Astrocyte of the spinal cord (primary cell): Measurements from ENCODE around the gene STK32C.

Source experiments
- DNase-seq: peaks from one replicate; pipeline ENCODE4 v3.0.0; 2011; ENCODE audit warnings: low read depth, low spot score
- H3K4me3 ChIP-seq: 2 replicates; pipeline ENCODE4 v1.5.1; 2011; ENCODE audit warnings: low read depth, mild to moderate bottlenecking, low read length, moderate library complexity
- in situ Hi-C: cut with HindIII; loops from 2 replicates; pipeline ENCODE4 v1.10.0; 2017; ENCODE audit warnings: low sequenced_read_pairs
- TF ChIP-seq, protein P1 (sequence below): IDR thresholded peaks from 2 replicates; pipeline ENCODE4 v1.5.1; 2012; ENCODE audit warnings: low read depth, mild to moderate bottlenecking, low read length, inconsistent platforms

The STK32C gene

DNA sequence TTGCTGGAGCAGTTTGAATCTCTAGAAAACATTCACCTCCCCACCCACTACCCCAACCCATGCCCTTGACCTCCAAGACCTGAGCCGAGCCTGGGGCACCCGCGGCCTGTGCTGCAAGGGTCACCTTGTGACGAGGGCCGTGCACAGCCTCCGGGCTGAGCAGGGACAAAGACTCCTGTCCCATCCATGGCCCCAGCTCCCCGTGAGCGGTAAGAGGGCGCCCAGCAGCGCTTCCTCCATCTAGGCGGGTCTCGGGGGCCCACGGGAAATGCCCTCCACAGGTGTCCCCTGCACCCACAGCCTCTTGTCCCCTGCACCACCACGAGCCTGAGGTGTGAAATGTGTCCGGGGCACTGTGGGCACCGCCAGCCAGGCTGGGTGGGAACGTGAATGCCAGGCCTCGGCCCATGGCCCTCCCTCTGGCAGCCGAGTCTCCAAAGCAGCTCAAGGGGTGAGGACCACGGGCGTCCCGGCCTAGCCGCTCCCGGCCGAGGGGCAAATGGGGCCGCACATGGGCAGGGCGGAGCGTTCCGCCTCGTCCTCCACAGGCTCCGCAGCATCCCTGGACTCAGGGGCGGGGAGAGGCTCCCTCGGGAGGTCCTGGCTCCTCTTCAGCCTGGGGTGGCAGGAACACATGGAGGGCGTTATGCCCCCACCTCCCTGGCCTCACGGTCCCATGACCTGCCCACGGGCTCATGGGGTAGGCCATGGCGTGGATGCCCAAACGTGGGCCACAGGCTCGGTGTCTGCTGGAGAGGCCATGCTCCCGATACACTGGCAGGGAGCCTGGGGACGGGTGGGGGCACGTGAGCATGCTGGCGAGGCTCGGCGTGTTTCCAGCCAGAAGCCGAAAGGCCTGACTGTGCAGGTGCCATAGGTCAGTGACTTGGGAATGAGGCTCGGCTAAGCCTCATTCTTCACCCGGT, 100.0 kb downstream of the STK32C start:
- H3K4me3 ChIP-seq: no peak overlapping the region
- in situ Hi-C loops: no loop called here
- TF ChIP-seq, protein P1, sequence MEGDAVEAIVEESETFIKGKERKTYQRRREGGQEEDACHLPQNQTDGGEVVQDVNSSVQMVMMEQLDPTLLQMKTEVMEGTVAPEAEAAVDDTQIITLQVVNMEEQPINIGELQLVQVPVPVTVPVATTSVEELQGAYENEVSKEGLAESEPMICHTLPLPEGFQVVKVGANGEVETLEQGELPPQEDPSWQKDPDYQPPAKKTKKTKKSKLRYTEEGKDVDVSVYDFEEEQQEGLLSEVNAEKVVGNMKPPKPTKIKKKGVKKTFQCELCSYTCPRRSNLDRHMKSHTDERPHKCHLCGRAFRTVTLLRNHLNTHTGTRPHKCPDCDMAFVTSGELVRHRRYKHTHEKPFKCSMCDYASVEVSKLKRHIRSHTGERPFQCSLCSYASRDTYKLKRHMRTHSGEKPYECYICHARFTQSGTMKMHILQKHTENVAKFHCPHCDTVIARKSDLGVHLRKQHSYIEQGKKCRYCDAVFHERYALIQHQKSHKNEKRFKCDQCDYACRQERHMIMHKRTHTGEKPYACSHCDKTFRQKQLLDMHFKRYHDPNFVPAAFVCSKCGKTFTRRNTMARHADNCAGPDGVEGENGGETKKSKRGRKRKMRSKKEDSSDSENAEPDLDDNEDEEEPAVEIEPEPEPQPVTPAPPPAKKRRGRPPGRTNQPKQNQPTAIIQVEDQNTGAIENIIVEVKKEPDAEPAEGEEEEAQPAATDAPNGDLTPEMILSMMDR: no peak
- no peak for DNase-seq

DNA sequence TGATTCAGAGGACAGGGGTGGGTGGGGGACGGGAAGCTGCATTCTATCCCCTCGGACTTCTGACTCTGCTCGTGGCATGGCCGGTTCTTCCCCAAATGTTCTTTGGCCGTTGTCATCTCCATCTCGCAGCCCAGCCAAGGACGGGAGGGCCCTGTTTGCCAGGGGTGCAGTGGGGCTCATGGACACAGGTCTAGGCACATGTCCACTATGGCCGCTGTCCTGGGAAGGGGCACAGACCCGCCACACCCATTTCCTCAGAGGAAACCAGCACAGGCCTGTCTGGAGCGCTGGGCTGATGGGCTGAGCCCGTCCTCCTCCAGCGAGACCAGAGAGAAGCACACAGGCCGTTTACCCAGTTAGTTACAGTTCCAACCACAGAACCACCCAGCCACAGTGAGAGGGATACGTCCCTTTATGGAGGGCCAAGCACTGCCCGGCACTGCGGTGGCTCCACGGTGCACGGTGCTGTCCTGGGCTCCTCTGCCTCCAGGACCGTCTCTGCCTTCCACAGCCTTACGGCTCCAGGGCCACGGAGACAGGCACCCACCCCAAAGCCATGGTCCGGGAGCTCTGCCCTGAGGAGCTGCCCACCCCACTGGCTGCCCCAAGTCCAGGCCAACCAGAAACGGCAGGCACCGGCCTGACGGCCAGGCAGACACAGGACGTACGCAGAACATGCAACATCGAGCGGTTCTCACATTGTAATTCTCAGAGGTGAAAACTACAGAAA, 100.8 kb downstream of the STK32C start:
- in situ Hi-C loops: no loop called here
- no peak overlapping the region for H3K4me3 ChIP-seq
- TF ChIP-seq, protein P1: no peak

DNA sequence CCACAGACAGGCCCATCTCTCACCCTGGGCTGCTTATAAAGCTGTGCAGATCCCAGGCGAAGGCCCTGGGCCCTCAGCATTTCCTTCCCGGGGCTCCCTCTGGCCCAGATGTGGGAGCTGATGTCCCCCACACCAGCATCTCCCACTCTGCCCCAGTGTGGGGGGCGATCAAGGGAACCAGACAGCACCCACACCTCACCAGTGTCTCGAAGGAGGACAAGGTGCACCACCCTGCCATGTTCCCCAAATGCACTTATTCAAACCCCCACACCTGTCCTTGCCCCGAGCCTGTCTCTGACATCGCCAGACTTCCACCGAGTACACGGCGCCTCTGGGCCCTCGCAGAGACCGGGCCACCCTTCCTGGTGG, 101.4 kb downstream of the STK32C start:
- in situ Hi-C loops: no loop called here
- DNase-seq: no peak
- TF ChIP-seq, protein P1: no peak
- no peak overlapping the region for H3K4me3 ChIP-seq

More for the DNA sequence above, 100.8 kb downstream of the STK32C start:
- DNase-seq: no peak

DNA sequence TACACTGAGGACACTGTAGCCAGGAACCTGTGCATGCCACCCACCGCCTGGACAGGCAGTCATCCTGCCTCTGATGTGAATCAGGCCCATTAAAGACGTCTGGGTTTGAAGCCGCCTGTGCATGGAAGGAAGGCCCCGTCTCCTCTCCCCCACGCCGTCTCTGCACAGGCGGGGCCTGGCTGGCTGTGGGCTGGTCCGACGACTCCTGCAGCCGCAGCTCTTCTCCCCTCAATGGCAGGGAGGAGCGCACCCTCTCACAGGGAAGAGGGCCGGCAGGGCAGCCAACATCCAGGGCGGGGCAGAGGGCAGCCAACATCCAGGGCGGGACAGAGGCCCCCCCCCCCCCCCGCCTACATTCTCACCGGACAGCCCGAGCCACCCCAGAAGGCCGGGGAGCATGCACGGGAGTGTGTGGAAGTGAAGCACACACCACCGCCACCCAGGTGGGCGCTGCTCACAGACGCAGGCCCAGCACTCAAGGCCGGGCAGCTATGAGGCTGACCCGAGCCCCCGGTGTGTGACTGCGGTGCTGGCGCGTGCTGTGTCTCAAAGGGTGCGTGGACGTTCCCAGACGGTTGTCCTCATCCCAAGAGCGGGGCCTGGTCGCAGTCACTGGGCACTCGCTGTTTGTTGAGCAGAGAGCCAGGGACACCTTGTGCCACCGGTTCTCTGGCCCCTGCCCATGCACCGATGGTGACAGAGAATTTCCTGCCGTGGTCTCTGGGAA, 101.9 kb downstream of the STK32C start:
- no peak overlapping the region for H3K4me3 ChIP-seq
- DNase-seq: no peak
- TF ChIP-seq, protein P1: no peak
- in situ Hi-C loops: no loop called here

DNA sequence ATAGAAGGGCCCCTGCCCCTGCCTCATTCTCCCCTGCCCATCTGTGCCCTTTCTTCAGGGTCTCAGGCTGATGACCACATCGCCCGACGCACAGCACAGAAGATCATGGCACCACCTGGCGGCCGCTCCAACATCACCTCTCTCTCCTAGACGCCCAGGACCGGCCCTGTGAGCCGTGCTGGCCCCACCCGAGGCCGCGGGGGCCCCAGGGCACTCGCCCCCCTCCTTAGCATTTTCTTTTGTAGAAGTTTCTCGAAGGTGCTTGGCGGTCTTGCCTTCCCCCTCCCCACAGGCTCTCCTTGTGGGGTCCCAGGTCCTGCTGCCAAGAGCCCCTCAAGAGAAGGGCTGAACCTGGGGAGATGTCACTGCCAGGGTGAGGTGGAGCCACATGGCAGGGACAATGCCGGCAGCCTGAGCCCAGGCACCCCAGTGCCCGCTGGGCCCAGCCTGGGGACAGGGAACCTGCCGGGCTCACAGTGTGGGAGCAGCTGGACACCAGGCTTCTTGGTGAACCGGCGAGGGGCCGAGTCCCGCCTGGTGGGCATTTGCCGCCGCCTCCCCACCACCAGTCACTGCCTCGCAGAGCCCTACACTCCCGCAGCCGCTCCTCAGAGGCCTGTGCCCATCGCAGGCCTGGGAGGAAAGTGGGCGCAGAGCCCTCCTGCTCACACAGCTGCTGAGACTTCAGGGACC, 102.8 kb downstream of the STK32C start:
- in situ Hi-C loops: no loop called here
- TF ChIP-seq, protein P1: no peak
- no peak for DNase-seq
- no peak overlapping the region for H3K4me3 ChIP-seq

DNA sequence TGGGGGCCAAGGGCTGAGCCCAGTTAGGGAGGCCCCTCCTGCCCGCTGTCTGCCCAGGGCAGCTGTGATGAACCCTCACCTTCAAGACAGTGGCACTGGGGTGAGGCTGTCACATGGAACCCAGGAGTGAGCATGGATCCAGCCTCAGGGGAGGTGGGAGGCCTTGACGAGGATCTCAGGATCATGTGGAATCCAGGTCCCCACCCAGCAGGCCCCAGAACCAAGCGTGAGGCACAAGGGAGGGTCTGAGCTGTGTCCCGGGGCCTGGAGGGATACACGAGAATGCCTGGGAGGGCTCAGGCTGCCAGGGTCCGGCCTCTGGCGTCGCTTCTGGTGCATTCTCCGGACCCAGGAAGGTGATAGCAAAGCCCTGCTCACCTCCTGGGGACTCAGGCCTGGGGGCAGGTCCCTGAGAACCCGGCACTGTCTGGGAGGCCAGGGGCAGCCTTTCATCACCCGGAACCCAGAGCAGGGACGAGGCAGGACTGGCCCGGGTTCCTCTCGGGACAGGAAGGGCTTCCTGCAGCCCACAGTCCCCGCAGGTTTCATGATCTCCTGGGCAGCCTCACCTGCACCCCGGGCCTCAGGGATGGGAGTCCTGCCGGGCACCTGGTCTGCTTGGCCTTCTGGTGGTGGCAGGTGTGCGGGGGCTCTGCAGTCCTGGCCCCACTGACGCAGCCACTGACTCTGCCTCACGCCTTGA, 103.5 kb downstream of the STK32C start:
- no peak for DNase-seq
- H3K4me3 ChIP-seq: no peak overlapping the region
- TF ChIP-seq, protein P1: no peak
- in situ Hi-C loops: no loop called here
